ENCODE measurements around the gene CRELD1. TPM values are rescaled to one million over a fixed set of nuclear protein-coding genes. Genes with fewer than 3 reads are reported as not detected.

CRELD1 gene
- total and polyA plus RNA-seq, 9 of the 15 experiments (the other 6 are each of a cell fraction or from before 2014, with no cell fraction given): 3.3 to 25.8 (median 16.5) TPM

DNA sequence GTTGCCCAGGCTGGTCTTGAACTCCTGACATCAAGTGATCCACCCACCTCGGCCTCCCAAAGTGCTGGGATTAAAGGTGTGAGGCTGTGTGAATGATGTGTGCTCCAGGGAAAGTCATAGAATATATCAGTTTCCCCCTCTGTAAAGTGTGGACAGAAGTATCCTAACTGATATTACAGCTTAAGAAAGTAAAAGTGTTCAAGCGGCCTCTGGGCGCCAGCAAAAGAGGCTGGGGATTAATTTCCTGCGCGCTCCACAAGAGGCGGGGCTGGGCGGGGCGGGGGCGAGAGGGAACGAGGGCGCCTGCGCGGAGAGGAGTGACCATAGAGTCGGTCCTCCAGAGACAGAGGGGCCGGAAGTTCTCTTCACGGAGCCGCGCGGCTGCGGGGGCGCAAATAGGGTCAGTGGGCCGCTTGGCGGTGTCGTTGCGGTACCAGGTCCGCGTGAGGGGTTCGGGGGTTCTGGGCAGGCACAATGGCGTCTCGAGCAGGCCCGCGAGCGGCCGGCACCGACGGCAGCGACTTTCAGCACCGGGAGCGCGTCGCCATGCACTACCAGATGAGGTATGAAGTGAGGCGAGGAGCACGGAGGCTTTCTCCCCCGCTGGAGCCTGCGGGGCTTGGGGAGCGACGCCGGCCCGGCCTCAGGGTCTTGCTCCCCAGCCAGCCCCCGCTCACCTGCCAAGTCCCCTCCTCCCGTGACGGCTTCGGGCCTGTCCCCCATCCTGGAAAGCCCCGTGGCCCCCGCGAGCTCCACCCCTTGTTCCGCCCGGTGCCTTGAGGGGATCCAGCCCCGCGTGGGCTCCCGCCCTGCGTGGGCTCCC, 43.2 kb upstream of the CRELD1 start, which contains the start of gene JAGN1 (continued):
- TF ChIP-seq ZNF717 (CRISPR knock-in tag; IDR thresholded peaks at IDR 0.05) (no peak), SREBF1 (IDR thresholded peaks at IDR 0.05; ENCODE audit: borderline replicate concordance, low read depth, low read length) (no peak), PHF20 (IDR thresholded peaks at IDR 0.05; ENCODE audit: partially characterized antibody) (peak; percentile 93), ZNF512 (tag; IDR thresholded peaks at IDR 0.05) (no peak), AFF4 (CRISPR knock-in tag; IDR thresholded peaks at IDR 0.05) (peak; percentile 81; the same call in 1 of the 2 replicates), CEBPB (tag; IDR thresholded peaks at IDR 0.05) (0 out of 2 replicates have a peak, but pooled peaks have one; percentile 47), HNRNPH1 (optimal IDR thresholded peaks at IDR 0.05; ENCODE audit: low read depth, low read length) (no peak), POLR2AphosphoS5 (IDR thresholded peaks at IDR 0.05; ENCODE audit: control insufficient read depth, insufficient read depth, low read depth, low read length) (peak; percentile 94), ZNF324 (CRISPR knock-in tag; IDR thresholded peaks at IDR 0.05) (no peak), ETV5 (CRISPR knock-in tag; IDR thresholded peaks at IDR 0.05; ENCODE audit: low read depth) (peak; percentile 99), ZNF780A (CRISPR knock-in tag; IDR thresholded peaks at IDR 0.05) (no peak), ADNP (tag; IDR thresholded peaks at IDR 0.05) (peak; percentile 94), ZNF3 (CRISPR knock-in tag; IDR thresholded peaks at IDR 0.05) (no peak; the same call in 1 of the 2 replicates), NR0B1 (IDR thresholded peaks at IDR 0.05; ENCODE audit: partially characterized antibody) (no peak), ZNF184 (CRISPR knock-in tag; IDR thresholded peaks at IDR 0.05) (no peak), CBX1 (IDR thresholded peaks at IDR 0.05; ENCODE audit: low read depth) (no peak; the same call in 1 of the 2 replicates), ZNF518B (CRISPR knock-in tag; IDR thresholded peaks at IDR 0.05) (no peak)
